HG03439 (cell line): Measurements from ENCODE around the gene AUTS2.

Experiments
- ATAC-seq: cut with Tn5 transposase; IDR thresholded peaks from one replicate; pipeline ENCODE4 v1.9.1; 2021; ENCODE audit warnings: mild to moderate bottlenecking, moderate library complexity; ENCODE audit not compliant: unreplicated experiment

Gene AUTS2

DNA sequence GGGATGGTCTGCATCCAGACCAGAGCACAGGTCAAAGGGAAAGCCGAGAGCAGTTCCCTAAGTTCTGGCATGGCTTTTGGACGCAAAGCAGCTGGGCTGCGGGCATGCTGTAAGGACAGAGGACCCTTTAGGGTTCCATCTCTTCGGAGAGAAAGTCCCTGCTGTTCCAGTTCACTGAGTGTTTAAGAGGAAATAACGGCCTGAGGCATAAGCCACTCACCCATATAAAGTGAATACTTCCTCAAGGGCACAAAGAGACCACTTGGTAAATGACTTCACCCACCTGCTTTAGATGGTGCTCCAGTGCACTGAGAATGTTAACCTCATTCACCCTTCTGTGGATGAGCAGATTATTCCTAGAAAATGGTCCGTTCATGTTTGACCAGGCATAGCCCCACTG, 946.9 kb downstream of the AUTS2 start:
- no peak for ATAC-seq

DNA sequence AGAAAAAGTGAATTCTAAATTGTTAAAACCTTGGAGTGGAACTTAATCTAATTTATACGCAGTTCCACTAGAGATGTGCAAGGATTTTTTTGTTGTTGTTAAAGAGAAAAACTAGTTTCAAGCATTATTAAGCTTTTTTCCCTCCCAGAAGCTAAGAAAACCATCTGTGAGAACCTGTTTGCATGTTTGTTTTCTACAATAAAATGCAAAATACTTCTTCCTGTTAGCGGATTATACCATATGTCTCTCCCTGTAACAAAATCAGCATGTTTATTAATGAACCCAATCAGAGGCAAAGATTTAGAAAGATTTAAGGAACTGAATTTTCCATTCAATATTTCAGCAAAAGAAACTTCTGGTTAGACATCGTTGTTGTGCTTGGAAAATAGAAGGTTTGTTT, 953.9 kb downstream of the AUTS2 start:
- ATAC-seq: no peak

DNA sequence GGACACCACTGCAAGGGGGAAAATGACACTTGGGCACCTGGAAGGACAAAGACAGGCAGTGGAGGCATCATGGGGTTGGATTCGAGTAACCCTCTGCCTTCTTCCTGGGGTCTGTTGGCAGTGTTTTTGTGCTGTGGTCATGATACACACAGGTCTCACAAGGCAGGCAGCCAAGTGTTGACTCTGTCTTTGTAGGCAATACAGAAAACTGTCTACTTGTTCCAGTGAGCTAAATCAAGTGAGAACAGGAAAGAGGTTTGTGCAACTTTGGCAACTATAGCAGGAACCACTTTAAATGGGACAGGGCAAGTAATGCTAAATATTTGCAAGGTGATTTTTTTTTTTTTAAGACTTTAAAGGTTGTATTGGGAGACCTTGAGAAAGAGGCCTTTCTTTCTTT, 955.1 kb downstream of the AUTS2 start:
- no peak for ATAC-seq

DNA sequence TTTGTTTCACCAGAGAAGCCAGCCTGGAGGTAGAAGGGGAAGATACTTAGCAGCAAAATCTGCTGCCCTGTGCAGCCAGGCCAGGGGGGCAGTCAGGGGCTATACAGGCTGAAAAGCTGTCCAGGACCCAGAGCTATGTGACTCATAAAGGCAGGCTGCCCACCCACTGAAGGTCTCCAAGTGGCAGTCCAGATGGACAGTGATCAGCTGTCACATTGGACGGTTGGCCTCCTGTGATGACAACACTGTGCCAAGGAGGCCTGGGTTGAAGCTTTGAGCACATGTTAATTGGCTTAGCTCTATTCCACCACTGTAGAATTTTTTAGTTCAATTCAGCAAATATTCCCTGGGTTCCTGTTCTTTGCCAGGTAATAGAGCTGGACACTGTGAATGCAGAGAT, 956.4 kb downstream of the AUTS2 start:
- no peak for ATAC-seq

DNA sequence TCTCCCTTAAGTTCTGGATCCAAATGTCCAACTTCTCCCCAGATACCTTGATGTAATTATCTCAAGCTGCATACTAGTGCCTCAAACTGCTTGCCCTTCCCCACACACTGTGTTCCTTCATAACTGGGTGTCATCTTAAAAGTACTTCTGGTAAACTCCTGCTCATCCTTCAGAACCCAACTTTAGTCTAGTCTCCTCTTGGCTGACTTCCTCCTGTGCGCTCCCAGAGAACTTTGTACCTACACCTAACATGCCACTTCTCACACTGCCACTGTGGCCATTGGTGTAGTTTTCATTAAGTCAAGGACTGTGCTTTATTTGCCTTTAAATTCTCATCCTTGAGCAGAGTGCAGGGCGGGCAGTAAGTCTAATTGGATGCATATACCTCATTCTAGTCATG, 958.5 kb downstream of the AUTS2 start:
- no peak for ATAC-seq

DNA sequence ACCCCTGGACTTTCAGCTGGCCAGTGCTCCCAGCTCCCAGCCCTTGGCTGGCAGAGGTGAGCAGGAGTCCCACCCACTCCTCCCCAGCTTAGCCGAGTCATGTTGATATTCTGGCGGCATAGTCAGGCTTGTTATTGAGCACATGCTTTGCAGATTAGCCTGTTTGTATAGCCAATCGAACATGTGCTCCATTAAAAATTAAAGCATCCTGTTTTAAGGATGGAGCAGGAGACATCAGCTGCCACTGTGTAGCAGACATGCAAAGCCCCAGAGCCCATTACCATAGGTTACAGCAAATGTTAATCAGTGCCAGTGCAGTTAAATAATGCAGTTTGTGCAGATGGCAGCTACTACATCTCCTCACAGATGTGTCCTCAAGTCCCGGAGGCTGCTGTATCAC, 959.1 kb downstream of the AUTS2 start:
- ATAC-seq: no peak

DNA sequence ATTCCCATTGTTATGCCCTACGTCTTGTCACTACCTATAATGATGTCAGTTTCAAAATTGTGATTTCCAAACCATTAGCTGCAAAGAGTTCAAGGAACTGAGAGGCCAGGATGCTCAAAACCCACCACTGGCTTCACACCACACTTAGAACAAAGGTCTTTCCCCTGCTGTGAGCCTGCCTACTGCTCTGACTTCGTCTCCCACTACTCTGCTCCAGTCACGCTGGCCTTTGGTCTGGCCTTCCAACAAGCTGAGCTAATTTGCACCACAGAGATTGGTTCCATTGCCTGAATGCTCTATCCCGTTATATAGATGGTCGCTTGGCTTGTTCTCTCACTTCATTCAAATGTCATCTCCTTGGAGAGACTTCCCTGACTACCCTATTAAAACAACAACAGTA, 961.5 kb downstream of the AUTS2 start:
- no peak for ATAC-seq

DNA sequence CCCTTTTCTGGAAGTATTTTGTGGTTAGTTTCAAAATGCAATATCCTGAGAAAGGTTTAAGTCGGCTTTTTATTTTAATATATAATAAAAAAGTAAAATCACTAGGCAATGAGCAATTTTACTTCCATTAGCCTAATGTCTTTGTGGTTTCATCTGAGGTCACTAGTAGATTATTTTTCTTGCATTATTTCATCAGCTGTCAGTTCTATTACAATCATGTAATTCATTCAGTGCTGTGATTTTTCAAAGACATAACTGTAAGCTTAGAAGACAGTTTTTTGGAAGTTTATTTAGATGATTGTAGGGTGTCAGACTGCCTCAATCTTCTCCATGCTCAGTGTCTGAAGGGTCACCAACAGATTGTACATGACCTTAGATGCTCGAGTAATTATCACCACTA, 965.7 kb downstream of the AUTS2 start:
- no peak for ATAC-seq

DNA sequence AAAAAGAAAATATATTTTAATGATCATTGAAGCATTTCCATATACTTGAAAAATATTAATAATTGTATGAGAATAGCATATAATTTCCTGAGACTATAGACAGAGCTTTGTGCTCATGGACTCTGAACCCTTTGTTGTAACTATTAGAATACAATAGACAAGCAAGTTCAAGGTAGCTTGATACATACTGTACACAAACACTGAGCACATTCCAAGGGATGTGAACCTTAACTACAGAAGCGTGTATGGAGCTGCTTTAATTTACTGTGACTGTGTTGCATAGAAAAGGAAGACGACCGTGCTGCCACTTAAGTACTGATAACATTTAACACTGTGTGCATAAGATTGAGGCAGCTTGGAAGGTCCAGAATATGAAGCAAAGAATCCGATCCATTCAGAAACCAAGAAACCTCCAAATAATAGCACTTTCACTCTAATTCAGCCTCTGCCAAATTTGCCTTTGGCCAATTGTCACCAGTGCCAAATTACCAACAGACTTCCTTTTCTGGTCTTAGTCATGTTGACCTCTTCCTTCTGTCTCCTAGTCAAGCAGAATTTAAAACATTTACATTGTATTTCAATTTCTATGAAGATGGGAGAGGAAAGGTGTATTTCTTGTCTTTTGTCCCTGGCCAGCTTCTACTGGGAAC, 967.6 kb downstream of the AUTS2 start:
- no peak for ATAC-seq

DNA sequence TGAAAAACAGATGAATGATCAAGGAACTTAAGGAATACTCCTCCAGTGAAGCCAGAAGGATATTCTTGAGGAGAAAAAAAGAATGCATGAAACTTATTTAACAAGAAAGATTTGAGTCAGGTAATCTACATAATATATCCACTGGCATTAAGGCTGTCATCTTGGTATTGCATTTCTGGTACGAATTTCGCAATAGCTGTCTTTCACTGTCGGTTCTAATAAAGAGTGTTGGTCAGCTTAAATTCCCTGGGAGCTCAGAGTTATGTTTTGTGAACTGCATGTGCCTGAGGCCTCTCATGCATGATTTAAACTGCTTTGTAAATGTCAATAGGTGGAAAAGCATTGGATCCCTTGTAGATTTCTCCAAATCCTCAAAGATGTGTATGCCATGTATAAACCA, 968.4 kb downstream of the AUTS2 start:
- ATAC-seq: no peak

DNA sequence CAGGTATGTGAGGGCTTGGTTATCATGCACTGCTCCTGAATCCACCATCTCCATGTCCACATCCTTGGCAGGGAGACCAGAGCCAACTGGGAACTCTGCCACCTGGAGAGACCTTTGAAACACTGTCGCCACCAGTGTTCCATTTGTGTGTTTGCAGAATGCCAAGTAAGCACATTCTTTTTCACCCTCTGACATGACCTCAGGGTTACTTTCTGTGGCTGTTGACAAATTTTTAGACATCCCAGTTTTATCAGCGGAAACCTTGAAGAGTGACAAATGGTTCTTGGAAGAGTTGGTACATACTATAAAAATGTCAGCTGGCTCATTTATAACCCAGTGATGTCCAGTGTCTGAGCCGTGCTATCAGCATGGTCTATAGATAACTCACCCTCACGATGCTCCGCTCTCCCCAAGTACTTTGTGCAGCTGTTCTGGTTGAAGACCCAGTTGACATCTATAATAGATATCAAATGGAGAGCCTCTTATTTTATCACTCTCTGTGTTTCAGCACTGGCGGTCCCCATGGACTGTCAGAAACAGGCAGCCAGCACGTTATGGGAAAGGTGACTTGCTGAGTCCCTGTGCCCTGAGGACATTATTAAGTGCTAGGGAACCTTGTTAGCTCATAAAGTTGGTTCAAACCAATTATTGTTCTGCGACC, 970.5 kb downstream of the AUTS2 start:
- ATAC-seq: no peak

DNA sequence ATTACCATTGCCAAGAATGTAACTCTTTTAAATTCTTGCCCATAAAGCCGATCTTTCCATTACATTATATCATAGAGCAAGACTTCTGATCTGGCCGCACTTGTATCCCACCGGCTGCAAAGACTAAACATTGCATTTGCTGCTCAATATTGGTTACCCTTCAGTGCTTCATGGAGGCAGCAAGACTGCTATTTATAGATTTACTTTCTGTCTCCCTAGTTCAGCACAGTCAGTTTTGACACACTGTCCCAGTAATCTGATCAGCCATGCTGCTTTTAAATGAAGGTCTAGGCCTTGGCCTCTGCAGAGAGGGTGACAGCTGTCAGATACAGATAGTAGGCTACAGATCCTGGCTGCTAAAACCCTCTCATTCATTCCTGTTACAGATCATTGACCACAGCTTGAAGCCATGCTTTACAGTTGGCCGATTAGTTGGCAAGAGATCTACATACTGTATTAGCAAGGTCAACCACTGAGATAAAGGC, 971.1 kb downstream of the AUTS2 start:
- ATAC-seq: no peak

DNA sequence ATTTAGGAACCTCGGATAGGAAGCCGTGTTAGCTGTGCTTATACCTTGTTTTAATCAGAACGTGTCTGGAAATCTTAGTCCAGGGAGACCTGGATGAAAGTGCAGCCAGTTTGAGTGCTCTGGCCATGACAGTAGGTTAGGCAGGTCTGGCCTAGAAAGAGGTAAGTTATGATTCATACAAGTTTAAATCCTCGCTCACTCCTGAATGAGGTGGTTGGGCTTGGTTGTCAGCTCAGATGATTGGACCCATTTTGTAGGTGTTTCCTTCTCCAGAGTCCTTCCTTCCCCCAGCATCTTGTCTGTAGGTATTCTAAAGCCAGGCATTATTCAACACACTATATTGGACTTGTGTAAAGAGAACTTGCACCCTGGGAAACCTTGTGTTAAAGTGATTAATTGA, 971.8 kb downstream of the AUTS2 start:
- ATAC-seq: no peak

DNA sequence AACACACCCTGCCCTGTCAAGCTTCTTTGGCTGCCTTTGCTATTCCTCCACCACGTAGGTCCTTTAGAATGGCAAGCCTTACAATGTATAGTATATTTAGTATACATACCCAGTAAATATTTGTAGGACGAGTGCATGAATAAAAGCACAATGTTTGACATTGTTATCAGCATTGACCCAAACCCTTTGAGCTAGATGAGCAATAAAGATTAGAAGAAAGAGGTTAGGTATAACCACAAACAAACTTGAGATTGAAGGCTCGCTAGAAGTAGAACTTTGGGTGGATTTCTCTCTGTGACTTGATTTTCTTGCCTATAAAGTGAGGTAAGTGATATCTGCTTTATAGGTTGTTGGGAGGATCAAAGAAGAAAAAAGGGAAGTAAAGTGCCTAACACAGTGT, 972.7 kb downstream of the AUTS2 start:
- ATAC-seq: no peak

DNA sequence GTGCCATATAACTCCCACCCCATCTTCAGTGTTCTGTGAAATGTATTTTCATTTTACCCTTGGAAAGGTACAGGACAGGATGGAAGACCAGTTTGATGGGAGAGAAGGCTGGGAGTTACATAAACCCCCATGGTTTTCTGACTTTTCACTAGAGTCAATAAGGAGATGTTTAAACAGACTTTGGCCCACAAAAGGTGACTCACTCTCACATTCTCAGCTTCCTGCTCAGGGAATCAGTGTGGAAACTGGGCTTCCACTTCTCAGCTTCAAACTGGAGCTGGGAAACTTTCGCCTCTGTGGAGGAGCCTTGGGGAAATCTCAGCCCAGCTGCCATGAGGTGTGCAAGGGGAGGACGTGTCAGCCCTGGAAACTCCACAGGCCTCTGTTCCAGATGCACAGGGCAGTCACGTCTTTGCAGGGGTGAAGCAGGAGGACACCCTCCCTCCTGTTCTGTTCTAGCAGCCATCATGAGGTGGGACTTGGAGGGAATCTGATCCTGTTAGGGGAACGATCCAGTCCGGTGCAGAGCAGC, 973.2 kb downstream of the AUTS2 start:
- no peak for ATAC-seq

DNA sequence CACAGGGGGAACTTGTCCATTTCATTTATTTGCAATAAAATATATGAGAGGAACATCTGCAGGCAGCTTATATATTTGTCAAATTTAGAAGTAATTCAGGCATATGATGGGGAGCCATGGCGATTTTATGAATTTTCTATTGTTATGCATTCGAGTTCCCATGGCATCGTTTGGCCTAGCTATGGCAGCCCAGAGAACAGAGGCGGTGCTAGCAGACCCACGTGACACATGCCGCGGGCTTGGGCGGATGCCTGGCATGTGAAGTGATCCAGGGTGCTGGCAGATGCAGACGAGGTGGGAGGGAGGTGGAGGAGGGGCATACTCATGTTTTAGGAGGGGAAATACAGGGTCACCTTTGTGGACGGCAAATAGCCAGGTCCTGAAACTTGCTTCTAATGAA, 973.7 kb downstream of the AUTS2 start:
- no peak for ATAC-seq

DNA sequence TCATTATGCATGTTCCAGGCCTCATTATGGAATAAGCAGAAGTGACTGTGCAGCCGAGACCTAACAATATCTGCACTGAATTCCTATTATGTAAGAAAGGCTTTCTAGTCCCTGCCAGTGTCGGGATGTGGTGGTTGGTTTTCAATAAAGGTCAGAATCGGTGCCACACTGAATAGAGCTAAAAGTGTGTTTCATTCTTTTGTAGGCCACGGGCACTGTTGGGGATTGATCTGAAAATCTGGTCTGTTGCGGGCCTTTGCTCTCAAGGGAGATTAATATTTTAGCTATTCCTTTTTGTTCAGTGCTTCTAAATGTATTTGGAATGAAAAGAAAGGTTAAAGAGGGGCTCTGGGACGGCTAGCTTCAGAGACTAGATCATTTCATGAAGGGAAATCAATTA, 974.3 kb downstream of the AUTS2 start:
- no peak for ATAC-seq

DNA sequence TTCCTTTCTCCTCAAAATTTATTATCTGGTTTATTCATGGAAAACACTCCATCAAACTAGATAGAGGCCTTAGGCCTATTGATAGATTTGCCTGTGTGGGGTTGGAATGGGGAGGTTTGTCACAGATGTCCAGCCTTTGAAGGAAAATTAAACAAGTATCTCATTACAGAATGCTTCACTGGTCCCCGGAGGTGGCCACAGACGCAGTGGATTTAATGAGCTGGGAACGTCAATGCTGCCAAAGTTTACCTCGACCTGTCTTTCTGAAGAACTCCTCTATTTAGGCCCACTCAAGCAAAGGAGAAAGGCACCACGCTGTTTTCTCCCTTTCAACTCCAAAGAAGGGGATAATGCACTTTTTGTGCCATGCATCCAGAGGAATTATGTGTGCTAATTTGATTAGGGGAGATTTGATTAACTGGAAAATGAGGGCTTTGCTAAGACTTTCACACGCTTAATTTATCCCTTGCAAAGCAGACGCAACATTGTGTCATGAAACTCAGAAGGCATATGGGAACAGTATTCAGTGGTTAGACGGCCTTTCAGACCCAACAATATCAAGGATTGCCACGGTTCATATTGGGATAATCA, 974.9 kb downstream of the AUTS2 start:
- ATAC-seq: no peak

DNA sequence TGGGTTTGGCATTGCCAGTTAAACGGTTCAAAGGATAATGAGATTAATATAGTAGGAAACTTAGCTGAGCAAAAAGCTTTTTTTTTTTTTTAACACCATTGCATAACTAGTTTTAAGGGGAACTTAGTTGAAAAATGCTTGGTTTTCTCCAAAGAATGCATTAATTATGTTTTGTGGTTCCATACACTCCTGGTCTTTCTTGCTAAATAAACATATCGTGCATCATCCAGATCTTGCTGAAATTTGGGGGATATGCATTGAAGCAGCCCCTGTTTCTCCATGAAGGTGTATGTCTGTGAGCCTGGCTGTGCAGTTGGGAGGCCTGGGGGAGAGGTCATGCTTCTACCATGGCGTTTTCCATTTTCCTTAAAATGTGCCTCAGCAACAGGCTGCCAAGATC, 975.4 kb downstream of the AUTS2 start:
- no peak for ATAC-seq

DNA sequence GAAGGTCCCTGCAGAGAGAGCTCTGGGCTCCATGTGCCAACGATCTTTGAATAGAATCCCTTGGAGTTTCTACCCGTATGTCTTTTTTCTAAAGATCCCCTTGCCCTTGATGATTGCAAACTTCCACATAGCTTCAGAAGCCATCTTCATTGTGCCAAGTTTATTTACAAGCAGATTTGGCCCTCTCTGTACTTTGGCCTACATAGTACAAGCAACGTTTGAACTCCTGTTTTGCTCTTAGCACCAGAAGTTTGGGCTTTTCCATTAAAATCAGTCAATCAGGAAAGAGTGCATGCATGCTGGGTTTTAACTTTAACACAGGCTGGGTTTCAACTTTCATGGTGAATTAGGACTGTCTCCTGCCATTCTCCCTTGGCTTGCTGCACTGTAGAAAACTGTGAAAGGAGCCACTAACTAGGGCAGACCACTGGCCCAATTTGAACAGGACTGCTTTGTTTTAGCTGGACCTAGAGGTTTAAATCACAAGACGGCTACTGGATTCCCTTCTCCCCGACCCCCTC, 976.1 kb downstream of the AUTS2 start:
- ATAC-seq: no peak

DNA sequence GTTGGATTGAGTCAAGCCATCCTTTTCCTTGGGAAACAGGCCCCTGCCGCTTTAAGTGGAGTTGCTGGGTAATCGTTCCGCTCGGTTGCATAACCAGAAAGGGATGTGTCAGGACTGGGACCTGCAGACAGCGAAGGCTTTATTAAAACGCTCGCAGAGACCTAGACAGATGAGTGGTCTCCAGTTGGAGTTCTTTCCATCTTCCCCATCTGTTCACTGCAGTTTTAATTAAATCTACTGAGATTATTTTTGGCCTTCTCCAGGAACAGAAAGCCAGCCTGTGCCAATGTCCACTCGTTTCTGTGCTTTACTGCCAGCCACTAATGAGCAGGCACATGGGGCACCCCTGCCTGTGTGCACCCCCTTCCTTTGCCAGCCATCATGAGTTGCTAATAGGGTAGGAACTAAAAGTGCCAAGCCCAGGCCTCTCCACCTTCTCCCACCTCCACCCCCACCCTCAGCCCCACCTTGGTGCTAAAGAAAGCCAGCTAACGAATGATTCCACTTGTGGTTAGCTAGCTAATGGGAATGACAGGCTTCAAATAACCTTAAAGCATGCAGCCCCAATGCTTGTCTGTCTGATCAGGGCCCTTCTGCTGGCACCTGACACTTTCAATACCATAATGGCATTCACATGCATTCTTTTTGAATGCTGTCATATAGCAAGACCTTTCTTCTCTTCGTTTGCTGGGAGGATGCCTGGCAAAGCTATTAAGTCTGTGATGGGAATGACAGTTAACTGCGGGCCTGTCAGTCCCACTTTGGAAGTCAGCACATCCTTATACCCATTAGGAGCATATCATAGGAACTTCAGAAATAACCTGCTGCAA, 976.9 kb downstream of the AUTS2 start:
- no peak for ATAC-seq
